NCI-H1417 (cell line): ENCODE data around the gene UNC13A.

Source experiments
- DNase-seq, 3 experiments: peaks; one replicate each; lab custom pipeline; 2025; lab: John Stamatoyannopoulos, UW

Gene UNC13A

DNA sequence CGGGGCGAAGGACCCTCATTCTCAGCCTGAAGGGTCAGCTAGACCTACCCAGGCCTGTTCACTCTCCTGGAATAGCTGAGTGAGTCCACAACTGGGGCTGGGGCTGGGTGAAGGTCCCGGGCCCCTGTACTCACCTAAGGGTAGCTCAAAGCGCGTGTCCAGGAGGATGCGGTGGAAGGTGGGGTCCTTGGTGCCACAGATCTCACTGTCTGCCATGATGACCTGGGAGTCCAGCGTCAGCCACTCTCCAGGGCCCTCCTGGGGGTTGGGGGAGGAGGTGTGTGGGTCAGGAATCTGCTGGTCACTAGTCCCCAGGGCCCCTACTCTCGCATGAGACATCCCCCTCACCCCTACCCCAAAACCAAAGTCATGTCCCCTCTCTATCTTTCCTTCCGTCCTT, 18.7 kb downstream of the UNC13A start:
- DNase-seq = no peak

DNA sequence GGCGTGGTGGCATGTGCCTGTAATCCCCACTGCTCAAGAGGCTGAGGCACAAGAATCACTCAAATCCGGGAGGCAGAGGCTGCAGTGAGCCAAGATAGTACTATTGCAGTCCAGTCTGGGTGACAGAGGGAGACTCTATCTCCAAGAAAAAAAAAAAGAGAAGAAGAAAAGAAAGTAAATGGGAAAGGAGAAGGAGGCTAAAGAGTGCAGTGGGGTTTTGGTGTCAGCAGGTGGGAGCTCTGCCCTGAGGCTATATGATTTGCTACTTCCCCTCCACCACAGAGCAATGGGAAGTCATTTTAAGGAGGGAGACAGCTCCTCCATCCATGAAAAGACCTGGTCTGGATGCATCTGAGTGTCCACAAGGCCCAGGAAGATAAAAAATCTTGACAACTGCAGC, 23.1 kb downstream of the UNC13A start:
- DNase-seq = no peak

DNA sequence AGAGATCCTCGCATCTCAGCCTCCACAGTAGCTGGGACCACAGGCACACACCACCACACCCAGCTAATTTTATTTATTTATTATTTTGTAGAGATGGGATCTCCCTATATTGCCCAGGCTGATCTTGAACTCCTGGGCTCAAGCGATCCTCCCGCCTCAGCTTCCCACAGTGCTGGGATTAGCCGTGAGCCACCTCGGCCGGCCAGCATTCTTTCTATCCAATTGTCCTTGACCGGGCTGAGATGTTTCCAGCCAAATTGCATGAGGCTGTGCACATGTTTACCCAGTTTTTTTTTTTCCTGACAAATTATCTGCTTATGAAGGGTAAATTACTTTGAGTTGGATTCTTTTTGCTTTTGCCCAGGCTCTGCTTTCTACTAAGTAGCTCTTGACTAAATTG, 28.2 kb downstream of the UNC13A start:
- DNase-seq = no peak

DNA sequence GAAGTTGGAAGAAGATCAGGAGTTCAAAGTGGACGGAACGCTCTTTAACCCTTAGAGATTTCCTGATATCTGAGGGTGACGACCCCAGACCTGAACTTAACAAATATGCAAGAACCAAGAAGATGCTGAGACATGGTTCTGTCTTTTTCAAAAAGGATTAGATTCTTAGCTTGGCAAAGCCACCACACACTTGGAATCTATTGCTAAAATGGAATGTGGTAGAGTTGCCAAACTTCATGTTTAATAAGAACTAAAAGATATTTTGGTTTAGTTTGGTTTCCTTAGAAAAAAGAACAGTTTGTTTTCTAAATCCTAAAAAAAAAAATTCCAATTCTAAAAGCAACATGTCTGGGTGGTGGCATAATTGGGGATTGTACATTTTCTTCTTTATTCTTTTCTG, 29.5 kb downstream of the UNC13A start:
- DNase-seq = no peak

DNA sequence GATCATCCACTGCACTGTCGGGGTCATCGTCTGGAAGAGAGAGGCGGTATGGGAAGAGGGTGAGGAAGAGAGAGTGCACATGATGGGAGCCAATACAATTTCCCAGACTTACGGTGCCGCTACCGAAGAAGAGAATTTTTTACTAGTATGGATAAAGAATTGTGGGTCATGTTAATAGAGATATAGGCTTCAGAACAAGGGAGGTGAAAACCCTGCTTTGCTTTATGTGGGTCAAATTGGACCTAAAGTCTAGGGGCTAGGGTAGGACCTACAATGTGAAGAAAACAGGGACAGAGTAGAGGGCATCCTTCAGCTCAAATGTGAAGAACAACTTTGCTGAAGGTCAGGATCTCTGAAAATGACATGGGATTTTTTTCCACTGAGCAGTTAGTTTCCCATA, 29.9 kb downstream of the UNC13A start:
- DNase-seq = no peak

DNA sequence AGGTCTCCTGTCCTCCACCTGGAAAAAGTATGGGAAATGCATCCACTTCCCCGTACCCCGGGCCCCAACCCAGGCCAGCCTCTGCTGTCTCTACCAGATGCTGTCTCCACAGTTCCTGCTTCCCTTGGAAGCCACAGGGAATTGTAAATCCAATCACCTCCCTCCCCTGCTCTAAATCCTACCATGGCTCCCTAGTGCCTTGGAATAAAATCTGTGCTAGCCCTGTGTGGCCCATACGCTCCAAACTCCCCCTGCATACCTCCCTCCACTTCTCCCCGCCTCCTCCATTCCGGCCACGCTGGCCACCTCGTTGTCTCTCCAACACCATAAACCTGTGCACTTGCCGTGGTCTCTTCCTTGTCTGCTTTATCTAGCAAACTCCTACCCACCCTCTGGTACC, 31.2 kb downstream of the UNC13A start:
- no peak for DNase-seq

DNA sequence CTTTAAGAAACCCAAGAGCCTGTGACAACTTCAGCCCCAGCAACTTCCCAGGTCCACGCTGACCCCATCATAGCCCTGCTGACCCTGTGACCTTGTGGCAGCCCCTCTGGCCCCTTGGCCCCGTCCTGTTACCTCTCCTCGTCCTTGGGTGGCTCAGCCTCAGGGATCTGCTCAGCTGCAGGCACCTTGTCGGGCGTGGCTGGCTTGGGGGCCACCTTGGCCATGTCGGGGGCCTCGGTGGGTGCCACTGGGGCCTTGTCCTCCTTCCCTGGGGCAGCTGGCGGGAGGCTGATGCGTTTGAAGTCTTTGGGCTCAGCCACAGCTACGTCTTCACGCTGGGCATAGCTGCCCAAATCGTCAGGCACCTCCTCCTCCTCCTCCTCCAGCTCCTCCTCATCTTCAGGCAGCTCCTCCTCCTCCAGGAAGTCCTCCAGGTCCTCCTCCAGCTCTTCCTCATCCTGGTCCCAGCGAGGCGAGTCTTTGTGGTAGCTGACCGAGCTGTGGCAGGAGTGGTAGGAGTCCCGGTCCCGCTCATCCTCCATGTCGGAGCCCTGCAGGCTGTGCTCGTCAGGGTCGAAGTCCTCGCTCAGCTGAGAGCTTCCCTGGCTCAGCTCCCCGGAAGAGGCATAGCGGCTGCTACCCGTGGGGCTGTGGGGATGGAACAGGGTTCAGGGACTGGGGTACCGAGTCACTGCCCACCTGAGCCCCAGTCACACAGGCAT, 32.2 kb downstream of the UNC13A start:
- DNase-seq = no peak

DNA sequence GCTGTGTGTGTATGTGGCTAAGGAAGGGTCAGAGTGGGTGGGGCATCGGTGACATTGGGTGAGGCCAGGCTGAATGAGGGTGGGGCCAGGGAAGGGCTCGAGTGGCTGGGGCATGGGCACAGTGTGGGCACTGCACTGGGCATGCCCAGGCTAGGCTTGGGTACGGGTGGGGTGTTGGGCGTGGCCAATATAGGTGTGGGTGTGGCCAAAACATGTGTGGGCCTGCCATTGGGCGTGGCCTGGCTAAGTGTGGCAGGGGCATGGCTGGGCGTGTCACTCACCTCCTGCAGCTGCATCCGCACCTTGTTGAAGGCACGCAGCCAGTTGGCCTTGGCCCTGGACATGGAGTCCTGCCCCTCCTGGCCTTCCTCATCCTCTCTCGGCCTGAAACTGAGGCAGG, 33.2 kb downstream of the UNC13A start:
- peak; percentile 12 to 22 (median 14) for DNase-seq

DNA sequence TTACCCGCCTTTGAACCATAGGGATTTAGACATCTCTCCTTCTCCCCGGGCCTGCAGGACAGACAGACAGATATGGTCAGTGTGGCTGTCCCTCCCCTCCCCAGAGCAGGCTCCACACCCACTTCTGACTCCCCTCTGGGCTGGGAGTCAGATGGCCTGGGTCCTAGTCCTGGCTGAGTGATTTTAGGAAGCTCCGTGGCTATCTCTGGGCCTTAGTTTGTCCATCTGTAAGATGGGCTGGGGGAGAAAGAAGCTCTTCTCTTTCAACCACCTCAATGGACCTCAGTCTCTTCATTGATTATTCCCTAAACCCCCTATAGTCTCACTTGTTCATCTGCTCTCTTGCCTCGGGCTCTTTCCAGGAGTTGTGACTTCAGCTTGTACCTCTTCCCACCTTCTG, 35.5 kb downstream of the UNC13A start:
- no peak for DNase-seq

DNA sequence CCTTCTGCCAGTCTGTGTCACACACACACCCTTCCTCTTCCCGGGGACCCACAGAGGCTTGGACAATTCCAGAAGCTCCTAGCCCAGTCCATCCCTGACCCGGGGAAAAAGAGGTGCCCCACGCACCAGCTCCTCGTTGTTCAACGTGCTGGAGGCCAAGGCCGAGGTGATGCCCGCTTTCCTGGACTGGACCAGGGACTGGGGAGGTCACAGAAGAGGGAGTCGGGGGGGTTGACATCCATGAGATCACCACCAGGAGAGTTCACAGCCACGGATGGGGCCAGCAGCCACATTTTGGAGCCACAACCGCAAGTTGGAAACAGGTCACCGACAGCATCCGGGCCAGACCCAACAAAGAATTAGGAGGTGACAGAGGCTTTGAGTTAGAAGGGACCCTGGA, 39.4 kb downstream of the UNC13A start:
- no peak for DNase-seq

DNA sequence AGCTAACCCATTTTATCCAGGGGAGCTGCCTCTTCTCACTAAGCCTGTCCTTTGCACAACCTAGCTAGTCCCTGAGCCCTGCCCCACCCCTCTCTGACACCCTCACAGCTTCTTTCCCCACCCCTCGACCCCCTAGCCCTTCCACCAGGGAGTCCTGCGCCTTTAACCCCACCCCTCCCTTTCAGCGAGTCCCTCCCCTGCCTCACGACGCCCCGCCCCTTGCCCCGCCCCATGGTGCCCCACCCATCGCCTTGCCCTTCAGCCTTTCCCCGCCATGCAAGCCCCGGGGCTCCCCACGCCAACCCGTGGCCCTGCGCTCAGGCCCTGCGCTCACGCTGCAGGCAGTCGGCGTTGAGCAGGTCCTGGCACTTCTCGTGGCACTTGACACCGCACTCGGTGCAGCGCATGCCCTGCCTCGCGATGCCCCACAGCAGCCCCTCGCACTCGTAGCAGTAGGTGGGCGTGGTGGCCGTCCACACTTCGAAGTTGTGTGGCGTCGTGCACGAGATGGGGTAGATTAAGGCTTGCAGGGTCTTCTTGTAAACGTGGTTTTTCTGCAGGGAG, 40.0 kb downstream of the UNC13A start:
- DNase-seq = no peak

DNA sequence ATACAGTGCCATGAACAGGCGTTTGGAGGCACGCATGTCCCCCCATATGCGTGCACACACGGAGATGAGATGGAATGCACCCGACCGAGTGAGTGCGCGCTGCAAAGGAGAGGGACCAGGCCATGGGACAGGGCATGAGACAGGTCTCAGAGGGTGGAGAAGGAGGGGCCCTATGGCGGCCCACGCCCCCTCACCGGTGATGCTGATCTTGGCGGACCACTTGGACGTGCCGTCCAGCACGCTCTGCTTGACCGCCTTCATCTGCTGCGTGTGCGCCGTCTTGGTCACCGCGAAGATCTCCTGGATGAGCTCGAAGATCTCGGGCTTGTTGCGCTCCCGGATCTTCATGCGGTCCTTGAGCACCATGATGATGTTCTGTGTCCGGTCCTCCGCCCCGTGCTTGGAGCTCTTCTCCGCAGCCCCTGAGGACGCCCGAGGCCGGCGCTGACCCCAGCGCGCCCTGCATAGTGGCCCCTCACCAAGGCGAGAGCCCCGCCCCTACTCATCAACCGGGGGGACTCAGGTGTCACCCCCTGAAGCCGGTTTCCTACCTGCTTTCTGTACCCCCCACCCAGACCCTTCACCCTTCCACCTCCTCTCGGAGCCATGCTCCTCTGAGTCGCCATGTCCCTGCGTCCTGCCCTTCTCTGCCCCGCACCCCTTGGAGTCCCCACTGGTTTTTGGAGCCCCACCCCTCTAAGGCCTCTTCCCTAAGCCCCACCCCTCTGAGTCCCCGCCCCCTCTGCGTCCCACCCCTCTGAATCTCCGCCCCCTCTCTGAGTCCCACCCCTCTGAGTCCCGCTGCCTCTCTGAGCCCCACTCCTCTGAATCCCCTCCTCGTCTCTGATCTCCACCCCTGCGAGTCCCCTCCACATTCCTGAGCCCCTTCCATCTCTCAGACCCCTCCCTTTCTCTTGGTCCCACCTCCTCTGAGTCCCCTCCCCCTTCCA, 40.8 kb downstream of the UNC13A start:
- no peak for DNase-seq

DNA sequence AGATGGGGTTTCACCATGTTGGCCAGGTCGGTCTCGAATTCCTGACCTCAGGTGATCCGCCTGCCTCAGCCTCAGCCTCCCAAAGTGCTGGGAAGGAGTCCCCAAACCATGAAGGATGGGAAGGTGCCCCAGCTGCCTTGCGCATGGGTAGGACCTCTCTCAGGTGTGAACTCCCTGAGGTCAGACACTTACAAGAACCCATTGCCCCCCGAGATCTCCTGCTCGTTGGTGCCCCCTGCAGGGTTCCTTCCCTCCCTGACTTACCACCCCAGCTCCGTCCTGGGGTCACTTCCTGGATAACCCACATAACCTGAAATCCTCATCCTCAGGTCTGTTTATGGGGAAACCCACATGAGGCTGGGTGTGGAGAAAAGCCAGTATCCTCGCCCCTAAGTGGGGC, 41.7 kb downstream of the UNC13A start:
- DNase-seq = no peak

DNA sequence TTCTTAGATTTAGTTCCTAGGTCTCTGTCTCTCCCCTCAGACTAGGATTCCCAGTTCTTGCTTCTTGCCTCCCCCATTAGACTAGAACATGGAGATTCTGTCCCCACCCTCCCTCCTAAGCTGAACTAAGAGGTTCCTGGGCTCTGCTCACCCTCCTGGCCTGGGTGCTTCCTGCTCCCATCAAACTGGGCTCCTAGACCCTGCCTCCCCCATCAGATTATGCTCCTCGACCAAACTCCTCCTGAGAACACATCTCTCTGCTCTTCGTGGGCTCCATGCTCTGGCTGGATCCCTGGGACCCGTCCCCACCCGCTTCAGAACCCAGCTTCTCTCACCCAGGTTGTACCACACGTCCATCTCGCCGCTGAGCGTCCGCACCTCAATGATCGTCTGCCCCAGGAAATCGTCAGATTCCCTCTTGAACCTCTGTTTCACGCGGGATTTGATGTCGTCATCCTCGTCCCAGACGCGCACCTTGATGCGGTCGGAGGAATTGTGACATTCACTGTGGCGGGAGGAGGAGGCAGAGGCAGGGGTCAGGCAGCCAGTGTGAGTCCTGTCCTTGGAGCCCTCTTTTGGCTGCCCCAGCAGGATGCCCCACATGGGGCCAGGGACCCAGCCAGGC, 42.7 kb downstream of the UNC13A start:
- no peak for DNase-seq

DNA sequence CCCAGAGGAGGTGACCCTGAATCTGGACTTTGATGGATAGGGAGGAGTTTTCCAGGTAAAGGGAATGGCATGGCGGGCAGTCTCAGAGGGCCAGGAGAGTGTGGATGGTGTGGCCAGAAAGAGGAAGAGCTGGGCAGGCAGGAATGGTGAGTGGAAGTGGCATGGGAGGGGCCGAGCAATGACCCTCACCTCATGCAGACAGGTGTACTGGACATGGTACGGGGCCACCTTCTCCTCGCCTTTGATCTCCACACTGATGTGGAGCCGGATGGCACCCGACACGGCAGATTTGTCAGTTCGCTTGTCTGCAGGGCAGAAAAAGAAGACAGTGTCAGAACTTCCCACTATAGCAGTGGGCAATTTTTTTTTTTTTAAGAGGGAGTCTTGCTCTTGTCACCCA, 45.5 kb downstream of the UNC13A start:
- DNase-seq = no peak

DNA sequence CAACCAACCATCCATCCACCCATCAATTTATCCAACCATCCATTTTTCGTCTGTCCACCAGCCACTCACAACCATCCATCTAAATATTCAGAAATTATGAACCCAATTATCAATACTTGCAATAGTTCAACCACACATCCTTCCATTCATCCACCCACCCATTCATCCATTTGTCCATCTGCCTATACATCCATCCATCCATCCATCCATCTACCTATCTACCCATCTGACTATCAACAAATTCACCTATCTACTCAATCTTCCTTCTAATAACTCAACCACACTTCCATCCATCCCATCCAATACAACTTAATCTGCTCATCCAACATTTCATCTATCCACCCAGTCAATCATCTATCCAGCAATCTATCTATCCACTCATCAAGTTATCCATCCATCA, 46.3 kb downstream of the UNC13A start:
- DNase-seq = no peak

DNA sequence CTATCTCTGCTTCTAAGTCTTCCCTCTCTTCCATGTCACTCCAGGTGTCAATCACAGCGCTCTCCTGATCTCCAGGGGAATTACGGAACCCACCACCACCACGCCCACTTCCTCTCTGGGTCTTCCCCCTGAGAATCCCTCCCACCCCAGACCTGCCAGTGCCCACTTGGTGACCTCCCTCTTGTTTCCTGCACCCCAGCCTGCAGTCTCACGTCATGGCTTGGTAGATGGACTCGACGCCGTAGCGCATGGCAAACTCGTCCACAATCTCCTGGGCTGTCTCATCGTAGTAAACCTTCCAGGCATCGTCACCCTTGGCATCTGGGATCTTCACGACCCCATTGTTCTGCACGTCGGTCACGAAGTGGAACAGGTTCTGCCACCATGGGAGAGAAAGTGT, 47.0 kb downstream of the UNC13A start:
- no peak for DNase-seq

DNA sequence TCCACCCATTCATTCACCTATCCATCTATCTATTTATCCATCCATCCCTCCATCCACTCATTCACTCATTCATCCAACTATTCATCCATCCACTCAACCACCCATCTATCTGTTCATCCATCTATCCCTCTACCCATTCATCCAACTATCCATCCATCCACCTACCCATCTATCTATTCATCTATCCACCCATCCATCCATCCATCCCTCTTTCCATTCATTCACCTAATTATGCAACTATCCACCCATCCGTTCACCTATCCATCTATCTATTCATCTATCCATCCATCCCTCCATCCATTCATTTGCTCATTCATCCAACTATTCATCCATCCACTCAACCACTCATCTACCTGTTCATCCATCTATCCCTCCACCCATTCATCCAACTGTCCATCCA, 54.5 kb downstream of the UNC13A start:
- no peak for DNase-seq

DNA sequence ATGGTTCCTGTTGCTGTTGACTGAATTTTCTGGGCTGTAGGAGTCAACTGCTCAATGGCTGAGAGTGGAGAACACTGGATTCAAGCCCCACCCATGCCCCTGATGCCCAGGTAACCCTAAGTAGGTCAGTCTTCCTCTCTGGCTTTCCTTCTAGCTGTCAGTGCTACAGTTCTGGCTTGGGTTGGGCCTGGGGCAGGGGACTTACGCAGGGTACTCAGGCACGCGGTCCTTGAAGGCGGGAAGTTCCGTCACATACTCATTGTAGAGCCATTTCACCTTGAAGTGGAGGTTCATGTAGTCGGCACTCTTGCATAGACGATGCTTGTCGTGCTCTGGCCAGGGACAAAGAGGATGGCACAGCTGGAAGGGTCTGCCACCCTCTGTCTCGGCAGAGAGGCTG, 55.6 kb downstream of the UNC13A start:
- no peak for DNase-seq

DNA sequence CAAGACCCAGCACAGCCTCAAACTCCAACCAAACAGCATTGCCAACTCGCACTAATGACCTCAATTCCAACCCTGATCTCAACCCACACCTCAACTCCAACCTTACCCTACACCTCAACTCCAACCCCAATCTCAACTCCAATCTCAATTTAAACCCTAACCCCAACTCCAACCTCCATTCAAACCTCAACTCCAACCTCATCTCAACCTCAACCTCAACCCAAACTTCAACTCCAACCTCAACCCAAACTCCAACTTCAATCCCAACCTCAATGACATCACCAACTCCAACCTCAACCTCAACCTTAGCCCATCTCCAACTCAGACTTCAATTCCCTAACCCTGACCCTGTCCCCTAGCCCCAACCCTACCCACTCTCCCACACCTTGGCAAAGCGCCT, 58.4 kb downstream of the UNC13A start:
- no peak for DNase-seq

DNA sequence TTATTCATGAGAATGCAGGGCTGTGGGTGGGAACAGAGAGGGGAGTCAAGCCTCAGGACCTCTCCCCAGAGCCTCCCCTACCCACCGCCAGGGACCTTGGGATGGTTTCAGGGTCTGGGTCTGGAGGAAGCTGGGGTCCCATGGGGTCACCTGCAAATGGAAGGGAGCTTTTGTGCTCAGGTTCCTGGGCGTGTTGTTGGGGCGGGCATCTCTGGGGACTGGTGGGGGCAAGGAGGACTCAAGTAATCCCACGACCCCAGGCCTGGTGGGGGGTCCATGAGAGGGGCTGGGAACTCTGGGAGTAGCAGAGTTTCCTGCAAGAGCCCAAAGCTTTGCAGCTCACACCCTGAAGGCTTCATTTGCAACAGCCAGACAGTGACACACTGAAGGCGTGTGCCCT, 60.2 kb downstream of the UNC13A start:
- no peak for DNase-seq

DNA sequence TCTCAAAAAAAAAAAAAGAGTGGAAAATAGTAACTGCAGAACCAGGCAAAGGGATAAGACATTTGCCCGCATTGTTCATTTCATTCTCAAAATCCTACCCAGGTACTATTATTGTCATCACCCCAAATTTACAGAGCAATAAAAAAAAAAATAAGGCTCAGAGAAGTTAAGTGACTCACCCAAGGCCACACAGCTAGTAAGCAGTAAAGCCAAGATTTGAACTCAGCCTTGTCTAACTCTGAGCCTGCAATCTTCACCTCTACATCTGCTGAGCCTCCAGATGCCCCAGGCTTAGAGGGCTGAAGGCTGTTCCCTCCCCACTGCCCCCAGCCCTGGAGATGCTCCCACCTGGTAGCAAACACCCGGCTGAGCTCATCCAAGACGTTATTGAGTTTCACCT, 61.0 kb downstream of the UNC13A start:
- no peak for DNase-seq
